T-cell (primary cell): Measurements from ENCODE around the gene TAMALIN. TPM values are rescaled to one million over a fixed set of nuclear protein-coding genes. Genes with fewer than 3 reads are reported as not detected.

ENCODE experiments used
- ATAC-seq, 4 experiments: fragments of 200-7000 bp in 3 of 4; fragments of 150-1000 bp in 1 of 4; cut with Tn5 transposase; replicated peaks in 1 of 4; 1 replicate in 3 of 4; 2 replicates in 1 of 4; pipeline ENCODE4 v1.10.0; 2021; ENCODE audit warnings: moderate library complexity in 3 of 4, mild to moderate bottlenecking in 2 of 4, moderate number of reproducible peaks in 1 of 4
- CTCF ChIA-PET, 2 donors: fragments of 300-600 bp; sonication (Branson Sonifier 250); formaldehyde crosslinking; loops; one replicate each; lab custom pipeline; 2022; ENCODE audit warnings: antibody characterized with exemption in 2 of 2; lab: Charles Lee
- POLR2A ChIA-PET, 2 donors: fragments of 300-600 bp; sonication (Branson Sonifier 250); formaldehyde crosslinking; loops; one replicate each; lab custom pipeline; 2022; ENCODE audit warnings: antibody characterized with exemption in 2 of 2; lab: Charles Lee
- DNase-seq, 35 experiments: peaks; one replicate each; pipeline versions ENCODE4 v3.0.0 to v3.0.0-alpha.2; 2013 to 2023
- H3K27ac ChIP-seq: one replicate; pipeline ENCODE4 v1.5.1; 2013; ENCODE audit warnings: low read length
- H3K27me3 ChIP-seq, 2 experiments: replicated peaks in 1 of 2; 1 replicate in 1 of 2; 2 replicates in 1 of 2; pipeline versions ENCODE4 v1.6.1 to v1.7.0; 2013; ENCODE audit warnings: low read length in 1 of 2, mixed read lengths in 1 of 2; ENCODE audit not compliant: control insufficient read depth in 2 of 2, insufficient read depth in 2 of 2; ENCODE audit errors: extremely low read depth in 1 of 2
- H3K36me3 ChIP-seq, 2 donors: 1 replicate in 1 of 2; 2 replicates in 1 of 2; pipeline versions ENCODE4 v1.6.1 to v1.7.0; 2013; ENCODE audit warnings: low read length in 1 of 2; ENCODE audit not compliant: control insufficient read depth in 2 of 2, insufficient read depth in 1 of 2; ENCODE audit errors: extremely low read depth in 1 of 2
- H3K4me1 ChIP-seq, 2 experiments: 1 replicate in 1 of 2; 2 replicates in 1 of 2; pipeline versions ENCODE4 v1.6.1 to v1.7.0; 2013; ENCODE audit warnings: low read length in 2 of 2, mixed read lengths in 1 of 2; ENCODE audit not compliant: insufficient read depth in 2 of 2, control insufficient read depth in 1 of 2; ENCODE audit errors: extremely low read depth in 1 of 2
- H3K4me3 ChIP-seq, 2 donors: 1 replicate in 1 of 2; 2 replicates in 1 of 2; pipeline versions ENCODE4 v1.5.1 to v1.7.0; 2013; ENCODE audit warnings: mild to moderate bottlenecking in 2 of 2, low read length in 1 of 2, moderate library complexity in 1 of 2; ENCODE audit not compliant: control insufficient read depth in 1 of 2; ENCODE audit errors: extremely low read depth in 1 of 2
- H3K9me3 ChIP-seq: 2 replicates; pipeline ENCODE4 v1.7.0; 2013
- H3K27ac Mint-ChIP-seq, 2 donors: one replicate each; pipeline ENCODE4 v1.8.0; 2020 to 2021; ENCODE audit warnings: mild to moderate bottlenecking in 2 of 2, mixed read lengths in 2 of 2
- H3K27me3 Mint-ChIP-seq, 2 donors: one replicate each; pipeline ENCODE4 v1.8.0; 2021 to 2022; ENCODE audit warnings: mixed read lengths in 2 of 2
- H3K36me3 Mint-ChIP-seq: one replicate; pipeline ENCODE4 v1.8.0; 2021; ENCODE audit warnings: mixed read lengths
- H3K4me1 Mint-ChIP-seq, 3 donors: one replicate each; pipeline ENCODE4 v1.8.0; 2020 to 2022; ENCODE audit warnings: mixed read lengths in 3 of 3, mild to moderate bottlenecking in 1 of 3
- H3K4me3 Mint-ChIP-seq, 3 donors: one replicate each; pipeline ENCODE4 v1.8.0; 2020 to 2022; ENCODE audit warnings: mild to moderate bottlenecking in 3 of 3, mixed read lengths in 3 of 3, moderate library complexity in 3 of 3
- H3K9me3 Mint-ChIP-seq, 3 donors: one replicate each; pipeline ENCODE4 v1.8.0; 2020 to 2022; ENCODE audit warnings: mixed read lengths in 3 of 3
- WGBS: methylation state at CpG from one replicate; pipeline ENCODE4 v1.1.5; 2013; ENCODE audit warnings: missing lambda C conversion rate; ENCODE audit not compliant: insufficient coverage; 5-methylcytosine and 5-hydroxymethylcytosine counted together
- total RNA-seq, 35 experiments: library from RNA in 6 of 35; stranded (reverse) in 6 of 35; fragments of 120-200 nt in 1 of 35; gene quantifications; one replicate each; pipeline versions ENCODE4 v1.2.1 to v1.2.4 and lab custom pipeline; 2013 to 2026

The TAMALIN gene
- total RNA-seq, 5 donors from 2014 or later (not counting 1 experiment from before 2014, with no cell fraction given) = 31.7 to 480 (median 38.4) TPM

- no peak overlapping the region for H3K4me3 Mint-ChIP-seq
- WGBS = 67% methylated on average over 8 of the region's 14 CpGs
Measured at GRCh38 chr12:52057638-52058576, 51.2 kb downstream of the TAMALIN start.

GRCh38 chr12:52058631-52059361 is 52.0 kb downstream of the TAMALIN start:
- H3K9me3 Mint-ChIP-seq = no peaks in the 10 kb centered on the region
- H3K27me3 Mint-ChIP-seq = peaks cover 0 to 2% of the 10 kb centered on the region in 2 donors
- ATAC-seq = no peak
- WGBS = 92% methylated on average over 15 of the region's 25 CpGs
- no peak for DNase-seq
- no peaks in the 10 kb centered on the region for H3K9me3 ChIP-seq
- no peaks in the 10 kb centered on the region for H3K4me1 Mint-ChIP-seq
- no peak overlapping the region for H3K4me3 Mint-ChIP-seq
- H3K36me3 ChIP-seq = peaks cover 6% of the 10 kb centered on the region in 2 donors
- H3K27ac ChIP-seq = no peak overlapping the region
- no peak overlapping the region for H3K27ac Mint-ChIP-seq
- POLR2A ChIA-PET = no interaction called here
- peaks cover 4% of the 10 kb centered on the region for H3K36me3 Mint-ChIP-seq
- H3K4me3 ChIP-seq = no peak overlapping the region
- H3K27me3 ChIP-seq = peaks cover 0 to 14% of the 10 kb centered on the region in 2 experiments
- H3K4me1 ChIP-seq = no peaks in the 10 kb centered on the region
- CTCF ChIA-PET = interaction anchor here (1.1 to 1.3 kb wide), 2 partner anchors 33 to 34 kb away, joined by 3 to 5 read pairs; no protein-coding TSS in a partner anchor

More at GRCh38 chr12:52057638-52058576, 51.2 kb downstream of the TAMALIN start:
- no peak overlapping the region for H3K27ac ChIP-seq
- peaks cover 0 to 3% of the 10 kb centered on the region in 2 experiments for H3K4me1 ChIP-seq
- peaks cover 0 to 8% of the 10 kb centered on the region in 2 experiments for H3K27me3 ChIP-seq
- Mint-ChIP-seq H3K36me3 (peaks cover 4% of the 10 kb centered on the region), H3K9me3 (no peaks in the 10 kb centered on the region), H3K4me1 (peaks cover 2 to 3% (median 3%) of the 10 kb centered on the region in 3 donors), H3K27ac (no peak overlapping the region), H3K27me3 (no peaks in the 10 kb centered on the region)
- no peak for ATAC-seq
- H3K36me3 ChIP-seq = peaks cover 6% of the 10 kb centered on the region in 2 donors
- H3K9me3 ChIP-seq = no peaks in the 10 kb centered on the region
- no peak overlapping the region for H3K4me3 ChIP-seq
- no peak for DNase-seq
- ChIA-PET CTCF (interaction anchor here in 1 of 2 donors (1.6 kb wide), 1 partner anchor 25 kb away, joined by 4 read pairs; no protein-coding TSS in a partner anchor), POLR2A (no interaction called here)

- H3K27me3 Mint-ChIP-seq = peaks cover 0 to 5% of the 10 kb centered on the region in 2 donors
- no peaks in the 10 kb centered on the region for H3K4me1 ChIP-seq
- no peak for DNase-seq
- 71% methylated on average over 6 of the region's 12 CpGs for whole genome bisulfite sequencing
- H3K4me1 Mint-ChIP-seq = no peaks in the 10 kb centered on the region
- CTCF ChIA-PET = interaction anchor here (1.1 to 1.4 kb wide), 3 partner anchors 34 to 35 kb away, joined by 3 to 7 read pairs (median 5); no protein-coding TSS in a partner anchor
- peaks cover 0 to 21% of the 10 kb centered on the region in 2 experiments for H3K27me3 ChIP-seq
- no peak overlapping the region for H3K27ac ChIP-seq
- H3K4me3 ChIP-seq = no peak overlapping the region
- ATAC-seq = no peak
- no peaks in the 10 kb centered on the region for H3K9me3 Mint-ChIP-seq
- H3K4me3 Mint-ChIP-seq = no peak overlapping the region
- H3K9me3 ChIP-seq = no peaks in the 10 kb centered on the region
- POLR2A ChIA-PET = interaction anchor here in 1 of 2 donors (0.5 kb wide), 1 partner anchor 95 kb away, joined by 3 read pairs; no protein-coding TSS in a partner anchor
- peaks cover 4% of the 10 kb centered on the region for H3K36me3 Mint-ChIP-seq
- peaks cover 6% of the 10 kb centered on the region in 2 donors for H3K36me3 ChIP-seq
- H3K27ac Mint-ChIP-seq = no peak overlapping the region
Measured at GRCh38 chr12:52059582-52060497, 53.1 kb downstream of the TAMALIN start.

- Mint-ChIP-seq H3K27me3 (peaks cover 0 to 9% of the 10 kb centered on the region in 2 donors), H3K4me3 (no peak overlapping the region), H3K4me1 (no peaks in the 10 kb centered on the region), H3K36me3 (peaks cover 4% of the 10 kb centered on the region), H3K9me3 (no peaks in the 10 kb centered on the region), H3K27ac (no peak overlapping the region)
- CTCF ChIA-PET = interaction anchor here (0.6 to 1.4 kb wide), 3 partner anchors 35 to 58 kb away, joined by 3 to 7 read pairs (median 3); no protein-coding TSS in a partner anchor
- peaks cover 3 to 6% of the 10 kb centered on the region in 2 donors for H3K36me3 ChIP-seq
- no peak overlapping the region for H3K4me3 ChIP-seq
- POLR2A ChIA-PET = interaction anchor here in 1 of 2 donors (0.5 kb wide), 1 partner anchor 96 kb away, joined by 3 read pairs; no protein-coding TSS in a partner anchor
- no peaks in the 10 kb centered on the region for H3K9me3 ChIP-seq
- H3K27me3 ChIP-seq = peaks cover 0 to 21% of the 10 kb centered on the region in 2 experiments
- H3K4me1 ChIP-seq = no peaks in the 10 kb centered on the region
- no peak overlapping the region for H3K27ac ChIP-seq
- ATAC-seq (no peak), DNase-seq (no peak)
- 81% methylated on average over 6 of the region's 14 CpGs for WGBS
Measured at GRCh38 chr12:52060498-52061177, 53.9 kb downstream of the TAMALIN start.

GRCh38 chr12:52061470-52062166 is 54.9 kb downstream of the TAMALIN start:
- no peak overlapping the region for H3K4me3 Mint-ChIP-seq
- DNase-seq (no peak), ATAC-seq (no peak)
- Histone ChIP-seq H3K27me3 (peaks cover 0 to 21% of the 10 kb centered on the region in 2 experiments), H3K9me3 (no peaks in the 10 kb centered on the region), H3K27ac (no peak overlapping the region), H3K4me1 (no peaks in the 10 kb centered on the region), H3K4me3 (no peak overlapping the region), H3K36me3 (peaks cover under 1 to 6% of the 10 kb centered on the region in 2 donors)
- POLR2A ChIA-PET = no interaction called here
- peaks cover 0 to 9% of the 10 kb centered on the region in 2 donors for H3K27me3 Mint-ChIP-seq
- CTCF ChIA-PET = interaction anchor here (0.6 to 1.4 kb wide), 5 partner anchors 36 to 1101 kb away, joined by 3 to 7 read pairs (median 3); no protein-coding TSS in a partner anchor
- H3K9me3 Mint-ChIP-seq = no peaks in the 10 kb centered on the region
- no peaks in the 10 kb centered on the region for H3K4me1 Mint-ChIP-seq
- 81% methylated on average over 6 of the region's 12 CpGs for WGBS
- H3K36me3 Mint-ChIP-seq = peaks cover 4% of the 10 kb centered on the region
- no peak overlapping the region for H3K27ac Mint-ChIP-seq
